OCI-LY1 (cell line): ENCODE data around the gene PRG3.

Source experiments
- EZH2 ChIP-seq: fragments of 200-600 bp; sonication (generic), shearing (Covaris generic); IDR thresholded peaks from 2 replicates; pipeline ENCODE4 v1.8.0; 2017; ENCODE audit warnings: borderline replicate concordance, mixed run types, mild to moderate bottlenecking, antibody characterized with exemption, low read length, moderate library complexity, mixed read lengths
- TF ChIP-seq, protein P1 (sequence below): fragments of 200-600 bp; sonication (generic), shearing (Covaris generic); IDR thresholded peaks from 2 replicates; pipeline ENCODE4 v1.5.1; 2017; ENCODE audit warnings: mild to moderate bottlenecking, antibody characterized with exemption, low read length, moderate library complexity, mixed read lengths

DNA sequence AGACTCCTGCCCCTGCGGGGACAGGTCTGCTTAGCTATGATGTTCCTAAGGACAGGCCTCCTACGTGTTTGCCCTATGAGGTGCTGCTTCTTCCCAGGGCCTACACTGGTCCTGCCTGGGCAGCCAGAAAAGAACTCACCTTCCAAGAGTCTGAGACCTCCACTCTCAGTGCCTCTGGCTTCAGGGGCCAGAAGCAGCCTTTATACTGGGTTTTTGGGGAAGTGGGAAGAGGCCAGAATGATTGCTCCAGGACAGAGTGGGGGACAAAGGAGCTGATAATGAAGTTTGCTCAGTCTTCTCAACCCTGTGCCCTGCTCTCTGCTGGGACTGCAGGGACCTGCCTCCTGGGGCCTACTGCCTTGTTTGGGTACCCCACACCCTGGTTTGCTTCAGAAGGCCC lies at the start of gene PRG3:
- TF ChIP-seq, protein P1, sequence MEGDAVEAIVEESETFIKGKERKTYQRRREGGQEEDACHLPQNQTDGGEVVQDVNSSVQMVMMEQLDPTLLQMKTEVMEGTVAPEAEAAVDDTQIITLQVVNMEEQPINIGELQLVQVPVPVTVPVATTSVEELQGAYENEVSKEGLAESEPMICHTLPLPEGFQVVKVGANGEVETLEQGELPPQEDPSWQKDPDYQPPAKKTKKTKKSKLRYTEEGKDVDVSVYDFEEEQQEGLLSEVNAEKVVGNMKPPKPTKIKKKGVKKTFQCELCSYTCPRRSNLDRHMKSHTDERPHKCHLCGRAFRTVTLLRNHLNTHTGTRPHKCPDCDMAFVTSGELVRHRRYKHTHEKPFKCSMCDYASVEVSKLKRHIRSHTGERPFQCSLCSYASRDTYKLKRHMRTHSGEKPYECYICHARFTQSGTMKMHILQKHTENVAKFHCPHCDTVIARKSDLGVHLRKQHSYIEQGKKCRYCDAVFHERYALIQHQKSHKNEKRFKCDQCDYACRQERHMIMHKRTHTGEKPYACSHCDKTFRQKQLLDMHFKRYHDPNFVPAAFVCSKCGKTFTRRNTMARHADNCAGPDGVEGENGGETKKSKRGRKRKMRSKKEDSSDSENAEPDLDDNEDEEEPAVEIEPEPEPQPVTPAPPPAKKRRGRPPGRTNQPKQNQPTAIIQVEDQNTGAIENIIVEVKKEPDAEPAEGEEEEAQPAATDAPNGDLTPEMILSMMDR: no peak
- no peak for TF ChIP-seq EZH2
